ENCODE data around the gene TMEM121B. TPM values are rescaled to one million over a fixed set of nuclear protein-coding genes. Genes with fewer than 3 reads are reported as not detected.

Gene TMEM121B
- total RNA-seq, 1 donor from 2014 or later, result 1.1 TPM

DNA sequence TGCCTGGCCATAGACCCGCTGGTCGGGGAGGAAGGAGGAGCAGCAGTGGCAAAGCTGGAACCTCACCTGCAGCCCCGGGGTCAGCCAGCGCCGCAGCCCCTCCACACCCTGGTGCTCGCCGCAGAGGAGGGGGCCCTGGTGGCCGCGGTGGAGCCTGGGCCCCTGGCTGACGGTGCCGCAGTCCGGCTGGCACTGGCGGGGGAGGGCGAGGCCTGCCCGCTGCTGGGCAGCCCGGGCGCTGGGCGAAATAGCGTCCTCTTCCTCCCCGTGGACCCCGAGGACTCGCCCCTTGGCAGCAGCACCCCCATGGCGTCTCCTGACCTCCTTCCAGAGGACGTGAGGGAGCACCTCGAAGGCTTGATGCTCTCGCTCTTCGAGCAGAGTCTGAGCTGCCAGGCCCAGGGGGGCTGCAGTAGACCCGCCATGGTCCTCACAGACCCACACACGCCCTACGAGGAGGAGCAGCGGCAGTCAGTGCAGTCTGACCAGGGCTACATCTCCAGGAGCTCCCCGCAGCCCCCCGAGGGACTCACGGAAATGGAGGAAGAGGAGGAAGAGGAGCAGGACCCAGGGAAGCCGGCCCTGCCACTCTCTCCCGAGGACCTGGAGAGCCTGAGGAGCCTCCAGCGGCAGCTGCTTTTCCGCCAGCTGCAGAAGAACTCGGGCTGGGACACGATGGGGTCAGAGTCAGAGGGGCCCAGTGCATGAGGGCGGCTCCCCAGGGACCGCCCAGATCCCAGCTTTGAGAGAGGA, 11.9 kb downstream of the TMEM121B start:
- Mint-ChIP-seq H3K9me3 (no peaks in the 10 kb centered on the region), H3K4me1 (no peaks in the 10 kb centered on the region), H3K4me3 (no peak overlapping the region), H3K27me3 (ENCODE audit: low read depth) (no peaks in the 10 kb centered on the region), H3K27ac (no peak overlapping the region), H3K36me3 (peaks cover 3% of the 10 kb centered on the region)
- TF ChIP-seq, protein P1, sequence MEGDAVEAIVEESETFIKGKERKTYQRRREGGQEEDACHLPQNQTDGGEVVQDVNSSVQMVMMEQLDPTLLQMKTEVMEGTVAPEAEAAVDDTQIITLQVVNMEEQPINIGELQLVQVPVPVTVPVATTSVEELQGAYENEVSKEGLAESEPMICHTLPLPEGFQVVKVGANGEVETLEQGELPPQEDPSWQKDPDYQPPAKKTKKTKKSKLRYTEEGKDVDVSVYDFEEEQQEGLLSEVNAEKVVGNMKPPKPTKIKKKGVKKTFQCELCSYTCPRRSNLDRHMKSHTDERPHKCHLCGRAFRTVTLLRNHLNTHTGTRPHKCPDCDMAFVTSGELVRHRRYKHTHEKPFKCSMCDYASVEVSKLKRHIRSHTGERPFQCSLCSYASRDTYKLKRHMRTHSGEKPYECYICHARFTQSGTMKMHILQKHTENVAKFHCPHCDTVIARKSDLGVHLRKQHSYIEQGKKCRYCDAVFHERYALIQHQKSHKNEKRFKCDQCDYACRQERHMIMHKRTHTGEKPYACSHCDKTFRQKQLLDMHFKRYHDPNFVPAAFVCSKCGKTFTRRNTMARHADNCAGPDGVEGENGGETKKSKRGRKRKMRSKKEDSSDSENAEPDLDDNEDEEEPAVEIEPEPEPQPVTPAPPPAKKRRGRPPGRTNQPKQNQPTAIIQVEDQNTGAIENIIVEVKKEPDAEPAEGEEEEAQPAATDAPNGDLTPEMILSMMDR (IDR thresholded peaks at IDR 0.05; ENCODE audit: unreplicated experiment), result no peak
- DNase-seq (ENCODE audit: low spot score in 2 of 2, unreplicated experiment in 2 of 2), result no peak

DNA sequence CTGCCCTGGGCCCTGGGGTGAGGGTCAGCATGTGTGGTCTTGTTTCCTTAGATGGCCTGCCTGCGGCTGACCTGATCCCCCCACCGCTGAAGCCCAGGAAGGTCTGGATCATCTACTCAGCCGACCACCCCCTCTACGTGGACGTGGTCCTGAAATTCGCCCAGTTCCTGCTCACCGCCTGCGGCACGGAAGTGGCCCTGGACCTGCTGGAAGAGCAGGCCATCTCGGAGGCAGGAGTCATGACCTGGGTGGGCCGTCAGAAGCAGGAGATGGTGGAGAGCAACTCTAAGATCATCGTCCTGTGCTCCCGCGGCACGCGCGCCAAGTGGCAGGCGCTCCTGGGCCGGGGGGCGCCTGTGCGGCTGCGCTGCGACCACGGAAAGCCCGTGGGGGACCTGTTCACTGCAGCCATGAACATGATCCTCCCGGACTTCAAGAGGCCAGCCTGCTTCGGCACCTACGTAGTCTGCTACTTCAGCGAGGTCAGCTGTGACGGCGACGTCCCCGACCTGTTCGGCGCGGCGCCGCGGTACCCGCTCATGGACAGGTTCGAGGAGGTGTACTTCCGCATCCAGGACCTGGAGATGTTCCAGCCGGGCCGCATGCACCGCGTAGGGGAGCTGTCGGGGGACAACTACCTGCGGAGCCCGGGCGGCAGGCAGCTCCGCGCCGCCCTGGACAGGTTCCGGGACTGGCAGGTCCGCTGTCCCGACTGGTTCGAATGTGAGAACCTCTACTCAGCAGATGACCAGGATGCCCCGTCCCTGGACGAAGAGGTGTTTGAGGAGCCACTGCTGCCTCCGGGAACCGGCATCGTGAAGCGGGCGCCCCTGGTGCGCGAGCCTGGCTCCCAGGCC, 12.7 kb downstream of the TMEM121B start:
- no peaks in the 10 kb centered on the region for H3K4me1 Mint-ChIP-seq

DNA sequence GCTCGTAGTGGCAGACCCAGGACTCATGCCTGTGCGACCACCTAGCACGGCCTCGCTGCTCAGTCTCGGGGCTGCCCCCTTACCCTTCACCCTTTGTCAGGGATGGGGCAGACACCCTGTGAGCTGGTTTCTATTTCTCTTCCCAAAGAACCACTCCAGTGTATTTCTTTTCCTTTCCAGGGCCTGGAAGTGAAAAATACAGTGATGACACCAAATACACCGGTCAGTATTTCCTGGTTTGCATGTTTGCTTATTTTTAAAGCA, 13.7 kb downstream of the TMEM121B start:
- Mint-ChIP-seq H3K4me3 (no peak overlapping the region), H3K4me1 (no peaks in the 10 kb centered on the region), H3K27ac (no peak overlapping the region), H3K27me3 (ENCODE audit: low read depth) (no peaks in the 10 kb centered on the region), H3K9me3 (no peaks in the 10 kb centered on the region), H3K36me3 (peaks cover 3% of the 10 kb centered on the region)
- DNase-seq (ENCODE audit: low spot score in 2 of 2, unreplicated experiment in 2 of 2), result no peak
- TF ChIP-seq, protein P1 (IDR thresholded peaks at IDR 0.05; ENCODE audit: unreplicated experiment), result no peak

More for the DNA sequence above, 12.7 kb downstream of the TMEM121B start:
- peaks cover 3% of the 10 kb centered on the region for H3K36me3 Mint-ChIP-seq
- H3K27me3 Mint-ChIP-seq (ENCODE audit: low read depth), result no peaks in the 10 kb centered on the region
- H3K9me3 Mint-ChIP-seq, result no peaks in the 10 kb centered on the region
- DNase-seq (ENCODE audit: low spot score in 2 of 2, unreplicated experiment in 2 of 2), result no peak
- H3K4me3 Mint-ChIP-seq, result no peak overlapping the region
- TF ChIP-seq, protein P1 (IDR thresholded peaks at IDR 0.05; ENCODE audit: unreplicated experiment), result no peak
- H3K27ac Mint-ChIP-seq, result no peak overlapping the region

- H3K4me1 Mint-ChIP-seq, result no peaks in the 10 kb centered on the region
- H3K4me3 Mint-ChIP-seq, result no peak overlapping the region
- TF ChIP-seq, protein P1 (IDR thresholded peaks at IDR 0.05; ENCODE audit: unreplicated experiment), result no peak
- H3K27me3 Mint-ChIP-seq (ENCODE audit: low read depth), result no peaks in the 10 kb centered on the region
- no peaks in the 10 kb centered on the region for H3K9me3 Mint-ChIP-seq
- H3K36me3 Mint-ChIP-seq, result peaks cover 3% of the 10 kb centered on the region
- no peak overlapping the region for H3K27ac Mint-ChIP-seq
- no peak for DNase-seq (ENCODE audit: low spot score in 2 of 2, unreplicated experiment in 2 of 2)
Measured at GRCh38 chr22:17106785-17107546, 14.2 kb downstream of the TMEM121B start.

DNA sequence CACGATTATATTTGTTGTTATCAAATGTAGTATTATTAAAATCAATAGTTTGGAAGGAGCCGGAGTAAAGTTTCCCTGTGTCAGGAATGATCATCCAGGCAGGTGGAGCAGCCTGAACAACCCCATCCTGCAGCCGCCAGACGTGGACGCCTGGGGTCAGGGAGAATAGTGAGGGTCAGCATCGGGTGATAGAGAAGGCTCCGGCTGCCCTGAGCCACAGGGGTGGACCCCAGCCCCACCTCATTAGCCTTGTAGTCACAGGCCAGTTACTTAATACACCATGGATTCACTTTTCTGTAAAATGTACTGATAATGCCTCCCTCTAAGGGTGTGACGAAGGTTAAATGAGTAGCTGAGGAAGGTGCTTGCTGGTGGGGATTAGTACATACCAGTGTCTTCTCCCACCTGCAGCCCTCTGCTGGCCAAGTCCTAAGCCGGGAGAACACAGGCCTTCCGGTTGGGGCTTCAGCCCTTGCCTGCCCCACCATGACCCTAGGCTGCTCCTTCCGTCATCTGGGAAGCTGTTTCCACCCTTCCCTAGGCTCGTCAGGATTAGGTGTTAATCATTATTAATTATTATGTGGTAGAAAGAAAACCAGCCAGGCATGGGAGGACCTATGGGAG, 14.9 kb downstream of the TMEM121B start:
- TF ChIP-seq, protein P1 (IDR thresholded peaks at IDR 0.05; ENCODE audit: unreplicated experiment), result no peak
- Mint-ChIP-seq H3K36me3 (peaks cover 3% of the 10 kb centered on the region), H3K4me3 (no peak overlapping the region), H3K4me1 (no peaks in the 10 kb centered on the region), H3K27ac (no peak overlapping the region), H3K9me3 (no peaks in the 10 kb centered on the region), H3K27me3 (ENCODE audit: low read depth) (no peaks in the 10 kb centered on the region)
- DNase-seq (ENCODE audit: low spot score in 2 of 2, unreplicated experiment in 2 of 2), result no peak
